WTC11 (cell line): Measurements from ENCODE around the gene SERGEF. TPM values are rescaled to one million over a fixed set of nuclear protein-coding genes. Genes with fewer than 3 reads are reported as not detected.

ENCODE experiments used
- ATAC-seq: fragments of 200-7000 bp; cut with Tn5 transposase; 2 replicates; pipeline ENCODE4 v1.10.0; 2021; ENCODE audit warnings: mild to moderate bottlenecking, moderate library complexity
- CTCF ChIA-PET: fragments of 300-600 bp; sonication (Branson Sonifier 250); formaldehyde crosslinking; loops from one replicate; lab custom pipeline; 2021; ENCODE audit warnings: antibody characterized with exemption; lab: Charles Lee
- POLR2A ChIA-PET: fragments of 350-600 bp; sonication (Branson Sonifier 250); formaldehyde crosslinking; loops from one replicate; lab custom pipeline; 2021; ENCODE audit warnings: antibody characterized with exemption; lab: Charles Lee
- DNase-seq: peaks from one replicate; pipeline ENCODE4 v3.0.0; 2021; ENCODE audit warnings: low spot score
- H3K27ac Mint-ChIP-seq: 2 replicates; pipeline ENCODE4 v1.8.0; 2021; ENCODE audit warnings: mixed read lengths
- H3K27me3 Mint-ChIP-seq: 2 replicates; pipeline ENCODE4 v1.8.0; 2021; ENCODE audit warnings: low read depth, mild to moderate bottlenecking, moderate library complexity, mixed read lengths
- H3K36me3 Mint-ChIP-seq: 2 replicates; pipeline ENCODE4 v1.8.0; 2021; ENCODE audit warnings: mixed read lengths
- H3K4me1 Mint-ChIP-seq: 2 replicates; pipeline ENCODE4 v1.8.0; 2022; ENCODE audit warnings: mixed read lengths
- H3K4me3 Mint-ChIP-seq: 2 replicates; pipeline ENCODE4 v1.8.0; 2021; ENCODE audit warnings: mild to moderate bottlenecking, moderate library complexity, mixed read lengths
- H3K9me3 Mint-ChIP-seq: 2 replicates; pipeline ENCODE4 v1.8.0; 2021; ENCODE audit warnings: mixed read lengths
- ELF4 ChIP-seq: sonication (generic); formaldehyde crosslinking; IDR thresholded peaks from 2 replicates; pipeline ENCODE4 v1.8.1; 2022; ENCODE audit warnings: low read depth, mild to moderate bottlenecking, moderate library complexity, missing genetic modification reagents
- EMX1 ChIP-seq: fragments of 250-450 bp; sonication (Bioruptor Pico); IDR thresholded peaks from 2 replicates; pipeline ENCODE4 v1.8.0; 2021; ENCODE audit warnings: mild to moderate bottlenecking
- FOXJ3 ChIP-seq: sonication (generic); formaldehyde crosslinking; IDR thresholded peaks from 2 replicates; pipeline ENCODE4 v1.9.0; 2021; ENCODE audit warnings: missing genetic modification reagents, mild to moderate bottlenecking, borderline replicate concordance
- FOXK1 ChIP-seq: sonication (generic); formaldehyde crosslinking; IDR thresholded peaks from 2 replicates; pipeline ENCODE4 v1.8.0; 2022; ENCODE audit warnings: mild to moderate bottlenecking, moderate library complexity, missing genetic modification reagents
- KAT7 ChIP-seq: sonication (generic); formaldehyde crosslinking; IDR thresholded peaks from 2 replicates; pipeline ENCODE4 v1.8.1; 2023; ENCODE audit warnings: missing genetic modification reagents, mild to moderate bottlenecking, borderline replicate concordance
- MXD4 ChIP-seq: fragments of 250-450 bp; sonication (Bioruptor Pico); IDR thresholded peaks from 2 replicates; pipeline ENCODE4 v1.8.0; 2021; ENCODE audit warnings: mild to moderate bottlenecking, moderate library complexity, borderline replicate concordance
- NFE2L1 ChIP-seq: sonication (generic); formaldehyde crosslinking; IDR thresholded peaks from 2 replicates; pipeline ENCODE4 v1.8.1; 2023; ENCODE audit warnings: missing genetic modification reagents
- NFYB ChIP-seq: sonication (generic); formaldehyde crosslinking; conservative IDR thresholded peaks from 2 replicates; pipeline ENCODE4 v1.8.0; 2022; ENCODE audit warnings: low read depth, missing genetic modification reagents
- NR3C1 ChIP-seq: sonication (generic); formaldehyde crosslinking; conservative IDR thresholded peaks from 2 replicates; pipeline ENCODE4 v1.8.1; 2023; ENCODE audit warnings: low read depth, mild to moderate bottlenecking, missing genetic modification reagents
- OVOL2 ChIP-seq: fragments of 250-450 bp; sonication (Bioruptor Pico); IDR thresholded peaks from 2 replicates; pipeline ENCODE4 v1.9.0; 2021; ENCODE audit warnings: mild to moderate bottlenecking, borderline replicate concordance
- RELA ChIP-seq: sonication (generic); formaldehyde crosslinking; IDR thresholded peaks from 2 replicates; pipeline ENCODE4 v1.8.1; 2022; ENCODE audit warnings: missing genetic modification reagents, mild to moderate bottlenecking, borderline replicate concordance
- SMAD3 ChIP-seq: sonication (generic); formaldehyde crosslinking; IDR thresholded peaks from 2 replicates; pipeline ENCODE4 v1.8.0; 2022; ENCODE audit warnings: missing genetic modification reagents, mild to moderate bottlenecking, borderline replicate concordance
- ZNF317 ChIP-seq: sonication (generic); formaldehyde crosslinking; IDR thresholded peaks from 2 replicates; pipeline ENCODE4 v1.8.1; 2023; ENCODE audit warnings: low read depth, mild to moderate bottlenecking, moderate library complexity, missing genetic modification reagents, borderline replicate concordance
- total RNA-seq: library from RNA; stranded (reverse); gene quantifications from 3 replicates; pipeline ENCODE4 v1.2.3, GENCODE V29; 2021
- TF ChIP-seq, protein P1 (sequence below): fragments of 250-450 bp; sonication (Bioruptor Pico); IDR thresholded peaks from 2 replicates; pipeline ENCODE4 v2.1.2; 2022; ENCODE audit warnings: mild to moderate bottlenecking, moderate library complexity
- TF ChIP-seq, protein P2 (sequence below): sonication (generic); formaldehyde crosslinking; IDR thresholded peaks from 2 replicates; pipeline ENCODE4 v1.8.1; 2023; ENCODE audit warnings: mild to moderate bottlenecking, missing genetic modification reagents
- TF ChIP-seq, protein P3 (sequence below): sonication (generic); formaldehyde crosslinking; IDR thresholded peaks from 2 replicates; pipeline ENCODE4 v1.8.1; 2022; ENCODE audit warnings: mild to moderate bottlenecking, moderate library complexity, missing genetic modification reagents
- TF ChIP-seq, protein P4 (sequence below): fragments of 250-450 bp; sonication (Bioruptor Pico); IDR thresholded peaks from 2 replicates; pipeline ENCODE4 v1.9.0; 2021; ENCODE audit warnings: mild to moderate bottlenecking
- TF ChIP-seq, protein P5 (sequence below): sonication (generic); formaldehyde crosslinking; IDR thresholded peaks from 2 replicates; pipeline ENCODE4 v1.8.1; 2023; ENCODE audit warnings: mild to moderate bottlenecking, missing genetic modification reagents, moderate library complexity
- TF ChIP-seq, protein P6 (sequence below): fragments of 250-450 bp; sonication (Bioruptor Pico); conservative IDR thresholded peaks from 2 replicates; pipeline ENCODE4 v1.9.0; 2021; ENCODE audit warnings: mild to moderate bottlenecking
- TF ChIP-seq, protein P7 (sequence below): sonication (generic); formaldehyde crosslinking; IDR thresholded peaks from 2 replicates; pipeline ENCODE4 v1.8.0; 2022; ENCODE audit warnings: mild to moderate bottlenecking, missing genetic modification reagents
- TF ChIP-seq, protein P8 (sequence below): sonication (generic); formaldehyde crosslinking; IDR thresholded peaks from 2 replicates; pipeline ENCODE4 v1.8.0; 2022; ENCODE audit warnings: mild to moderate bottlenecking, missing genetic modification reagents
- TF ChIP-seq, protein P9 (sequence below): sonication (generic); formaldehyde crosslinking; IDR thresholded peaks from 2 replicates; pipeline ENCODE4 v1.8.1; 2023; ENCODE audit warnings: mild to moderate bottlenecking, moderate library complexity, missing genetic modification reagents

Gene SERGEF
- total RNA-seq, 1 experiment from 2014 or later = 35.5 TPM

DNA sequence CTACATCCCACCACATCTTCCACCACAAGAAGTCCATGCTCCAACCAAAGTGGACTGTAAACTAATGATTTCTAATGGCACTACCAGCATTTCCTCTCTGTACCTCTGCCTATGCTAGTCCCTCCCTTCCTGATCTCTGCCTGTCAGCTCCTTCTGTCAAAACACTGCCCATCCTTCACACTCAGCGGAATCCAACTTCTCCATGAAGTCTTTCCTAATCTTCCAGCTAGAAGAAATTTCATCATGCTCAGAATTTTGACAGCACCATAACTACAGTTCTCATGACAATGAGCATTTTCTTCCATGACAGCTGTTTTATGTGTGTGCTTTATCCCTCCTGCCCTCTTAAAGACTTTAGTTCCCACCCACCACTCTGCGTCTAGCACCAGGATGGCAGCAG, 111.4 kb downstream of the SERGEF start (continued):
- TF ChIP-seq, protein P1, sequence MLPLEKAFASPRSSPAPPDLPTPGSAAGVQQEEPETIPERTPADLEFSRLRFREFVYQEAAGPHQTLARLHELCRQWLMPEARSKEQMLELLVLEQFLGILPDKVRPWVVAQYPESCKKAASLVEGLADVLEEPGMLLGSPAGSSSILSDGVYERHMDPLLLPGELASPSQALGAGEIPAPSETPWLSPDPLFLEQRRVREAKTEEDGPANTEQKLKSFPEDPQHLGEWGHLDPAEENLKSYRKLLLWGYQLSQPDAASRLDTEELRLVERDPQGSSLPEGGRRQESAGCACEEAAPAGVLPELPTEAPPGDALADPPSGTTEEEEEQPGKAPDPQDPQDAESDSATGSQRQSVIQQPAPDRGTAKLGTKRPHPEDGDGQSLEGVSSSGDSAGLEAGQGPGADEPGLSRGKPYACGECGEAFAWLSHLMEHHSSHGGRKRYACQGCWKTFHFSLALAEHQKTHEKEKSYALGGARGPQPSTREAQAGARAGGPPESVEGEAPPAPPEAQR (CRISPR knock-in tag) = no peak
- TF ChIP-seq OVOL2 (CRISPR knock-in tag) = no peak
- TF ChIP-seq, protein P2, sequence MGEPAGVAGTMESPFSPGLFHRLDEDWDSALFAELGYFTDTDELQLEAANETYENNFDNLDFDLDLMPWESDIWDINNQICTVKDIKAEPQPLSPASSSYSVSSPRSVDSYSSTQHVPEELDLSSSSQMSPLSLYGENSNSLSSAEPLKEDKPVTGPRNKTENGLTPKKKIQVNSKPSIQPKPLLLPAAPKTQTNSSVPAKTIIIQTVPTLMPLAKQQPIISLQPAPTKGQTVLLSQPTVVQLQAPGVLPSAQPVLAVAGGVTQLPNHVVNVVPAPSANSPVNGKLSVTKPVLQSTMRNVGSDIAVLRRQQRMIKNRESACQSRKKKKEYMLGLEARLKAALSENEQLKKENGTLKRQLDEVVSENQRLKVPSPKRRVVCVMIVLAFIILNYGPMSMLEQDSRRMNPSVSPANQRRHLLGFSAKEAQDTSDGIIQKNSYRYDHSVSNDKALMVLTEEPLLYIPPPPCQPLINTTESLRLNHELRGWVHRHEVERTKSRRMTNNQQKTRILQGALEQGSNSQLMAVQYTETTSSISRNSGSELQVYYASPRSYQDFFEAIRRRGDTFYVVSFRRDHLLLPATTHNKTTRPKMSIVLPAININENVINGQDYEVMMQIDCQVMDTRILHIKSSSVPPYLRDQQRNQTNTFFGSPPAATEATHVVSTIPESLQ (CRISPR knock-in tag) = no peak
- TF ChIP-seq NR3C1 (CRISPR knock-in tag) = no peak
- no peak for TF ChIP-seq RELA (CRISPR knock-in tag)
- TF ChIP-seq, protein P3, sequence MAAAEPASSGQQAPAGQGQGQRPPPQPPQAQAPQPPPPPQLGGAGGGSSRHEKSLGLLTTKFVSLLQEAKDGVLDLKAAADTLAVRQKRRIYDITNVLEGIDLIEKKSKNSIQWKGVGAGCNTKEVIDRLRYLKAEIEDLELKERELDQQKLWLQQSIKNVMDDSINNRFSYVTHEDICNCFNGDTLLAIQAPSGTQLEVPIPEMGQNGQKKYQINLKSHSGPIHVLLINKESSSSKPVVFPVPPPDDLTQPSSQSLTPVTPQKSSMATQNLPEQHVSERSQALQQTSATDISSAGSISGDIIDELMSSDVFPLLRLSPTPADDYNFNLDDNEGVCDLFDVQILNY (CRISPR knock-in tag) = no peak
- no peak for TF ChIP-seq EMX1 (CRISPR knock-in tag)
- TF ChIP-seq ZNF317 (CRISPR knock-in tag) = no peak
- TF ChIP-seq, protein P4, sequence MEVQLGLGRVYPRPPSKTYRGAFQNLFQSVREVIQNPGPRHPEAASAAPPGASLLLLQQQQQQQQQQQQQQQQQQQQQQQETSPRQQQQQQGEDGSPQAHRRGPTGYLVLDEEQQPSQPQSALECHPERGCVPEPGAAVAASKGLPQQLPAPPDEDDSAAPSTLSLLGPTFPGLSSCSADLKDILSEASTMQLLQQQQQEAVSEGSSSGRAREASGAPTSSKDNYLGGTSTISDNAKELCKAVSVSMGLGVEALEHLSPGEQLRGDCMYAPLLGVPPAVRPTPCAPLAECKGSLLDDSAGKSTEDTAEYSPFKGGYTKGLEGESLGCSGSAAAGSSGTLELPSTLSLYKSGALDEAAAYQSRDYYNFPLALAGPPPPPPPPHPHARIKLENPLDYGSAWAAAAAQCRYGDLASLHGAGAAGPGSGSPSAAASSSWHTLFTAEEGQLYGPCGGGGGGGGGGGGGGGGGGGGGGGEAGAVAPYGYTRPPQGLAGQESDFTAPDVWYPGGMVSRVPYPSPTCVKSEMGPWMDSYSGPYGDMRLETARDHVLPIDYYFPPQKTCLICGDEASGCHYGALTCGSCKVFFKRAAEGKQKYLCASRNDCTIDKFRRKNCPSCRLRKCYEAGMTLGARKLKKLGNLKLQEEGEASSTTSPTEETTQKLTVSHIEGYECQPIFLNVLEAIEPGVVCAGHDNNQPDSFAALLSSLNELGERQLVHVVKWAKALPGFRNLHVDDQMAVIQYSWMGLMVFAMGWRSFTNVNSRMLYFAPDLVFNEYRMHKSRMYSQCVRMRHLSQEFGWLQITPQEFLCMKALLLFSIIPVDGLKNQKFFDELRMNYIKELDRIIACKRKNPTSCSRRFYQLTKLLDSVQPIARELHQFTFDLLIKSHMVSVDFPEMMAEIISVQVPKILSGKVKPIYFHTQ (CRISPR knock-in tag) = no peak
- TF ChIP-seq MXD4 = no peak

DNA sequence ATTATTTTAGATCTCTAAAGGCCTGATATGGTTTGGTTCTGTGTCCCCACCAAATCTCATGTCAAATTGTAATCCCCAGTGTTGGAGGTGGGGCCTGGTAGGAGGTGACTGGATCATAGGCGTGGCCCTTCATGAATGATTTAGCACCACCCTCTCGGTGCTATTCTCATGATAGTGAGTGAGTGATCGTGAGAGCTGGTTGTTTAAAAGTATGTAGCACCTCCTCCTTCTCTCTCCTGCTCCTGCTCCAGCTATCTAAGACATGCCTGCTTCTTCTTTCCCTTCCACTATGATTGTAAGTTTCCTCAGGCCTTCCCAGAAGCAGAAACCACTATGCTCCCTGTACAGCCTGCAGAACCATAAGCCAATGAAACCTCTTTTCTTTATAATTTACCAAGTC, 114.1 kb downstream of the SERGEF start:
- Mint-ChIP-seq H3K27ac (no peak overlapping the region), H3K9me3 (no peaks in the 10 kb centered on the region), H3K27me3 (no peaks in the 10 kb centered on the region), H3K4me1 (peaks cover 9% of the 10 kb centered on the region), H3K36me3 (no peaks in the 10 kb centered on the region), H3K4me3 (no peak overlapping the region)
- POLR2A ChIA-PET = no interaction called here
- TF ChIP-seq SMAD3 (CRISPR knock-in tag) = no peak
- no peak for TF ChIP-seq FOXJ3 (CRISPR knock-in tag)
- TF ChIP-seq, protein P5, sequence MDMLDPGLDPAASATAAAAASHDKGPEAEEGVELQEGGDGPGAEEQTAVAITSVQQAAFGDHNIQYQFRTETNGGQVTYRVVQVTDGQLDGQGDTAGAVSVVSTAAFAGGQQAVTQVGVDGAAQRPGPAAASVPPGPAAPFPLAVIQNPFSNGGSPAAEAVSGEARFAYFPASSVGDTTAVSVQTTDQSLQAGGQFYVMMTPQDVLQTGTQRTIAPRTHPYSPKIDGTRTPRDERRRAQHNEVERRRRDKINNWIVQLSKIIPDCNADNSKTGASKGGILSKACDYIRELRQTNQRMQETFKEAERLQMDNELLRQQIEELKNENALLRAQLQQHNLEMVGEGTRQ (CRISPR knock-in tag) = no peak
- TF ChIP-seq, protein P6, sequence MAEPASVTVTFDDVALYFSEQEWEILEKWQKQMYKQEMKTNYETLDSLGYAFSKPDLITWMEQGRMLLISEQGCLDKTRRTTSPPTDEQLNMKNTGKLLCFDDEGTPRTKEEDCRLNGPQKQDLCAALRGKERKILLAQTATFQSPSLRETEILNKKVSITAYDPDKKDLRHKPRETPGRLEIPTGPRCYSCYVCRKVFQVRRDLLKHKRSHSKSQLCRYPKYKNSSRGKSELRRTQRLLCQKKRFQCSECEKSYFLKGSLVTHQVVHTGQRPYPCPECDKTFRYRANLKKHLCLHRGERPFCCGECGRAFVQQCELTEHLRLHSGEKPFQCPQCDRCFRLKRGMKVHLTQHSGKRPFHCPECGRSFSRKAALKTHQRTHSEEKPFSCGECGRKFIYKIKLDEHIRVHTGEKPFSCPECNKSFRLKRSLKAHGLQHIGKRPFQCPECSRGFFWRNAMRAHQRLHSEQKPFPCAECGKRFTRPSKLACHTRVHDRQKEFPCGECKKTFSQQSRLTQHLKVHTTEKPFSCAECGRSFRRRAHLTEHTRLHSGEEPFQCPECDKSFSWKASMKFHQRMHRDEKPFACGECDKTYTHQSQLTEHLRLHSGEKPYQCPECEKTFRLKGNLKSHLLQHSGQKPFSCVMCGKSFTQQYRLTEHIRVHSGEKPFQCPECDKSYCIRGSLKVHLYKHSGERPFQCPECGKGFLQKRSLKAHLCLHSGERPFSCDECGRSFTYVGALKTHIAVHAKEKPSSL (CRISPR knock-in tag) = no peak
- no peak for TF ChIP-seq FOXK1 (CRISPR knock-in tag)
- no peak for TF ChIP-seq ELF4 (CRISPR knock-in tag)
- TF ChIP-seq, protein P7, sequence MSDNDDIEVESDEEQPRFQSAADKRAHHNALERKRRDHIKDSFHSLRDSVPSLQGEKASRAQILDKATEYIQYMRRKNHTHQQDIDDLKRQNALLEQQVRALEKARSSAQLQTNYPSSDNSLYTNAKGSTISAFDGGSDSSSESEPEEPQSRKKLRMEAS (CRISPR knock-in tag) = no peak
- no peak for TF ChIP-seq NFYB (CRISPR knock-in tag)
- no peak for TF ChIP-seq NFE2L1 (CRISPR knock-in tag)
- TF ChIP-seq, protein P8, sequence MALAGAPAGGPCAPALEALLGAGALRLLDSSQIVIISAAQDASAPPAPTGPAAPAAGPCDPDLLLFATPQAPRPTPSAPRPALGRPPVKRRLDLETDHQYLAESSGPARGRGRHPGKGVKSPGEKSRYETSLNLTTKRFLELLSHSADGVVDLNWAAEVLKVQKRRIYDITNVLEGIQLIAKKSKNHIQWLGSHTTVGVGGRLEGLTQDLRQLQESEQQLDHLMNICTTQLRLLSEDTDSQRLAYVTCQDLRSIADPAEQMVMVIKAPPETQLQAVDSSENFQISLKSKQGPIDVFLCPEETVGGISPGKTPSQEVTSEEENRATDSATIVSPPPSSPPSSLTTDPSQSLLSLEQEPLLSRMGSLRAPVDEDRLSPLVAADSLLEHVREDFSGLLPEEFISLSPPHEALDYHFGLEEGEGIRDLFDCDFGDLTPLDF (CRISPR knock-in tag) = no peak
- no peak for TF ChIP-seq KAT7 (CRISPR knock-in tag)
- TF ChIP-seq, protein P9, sequence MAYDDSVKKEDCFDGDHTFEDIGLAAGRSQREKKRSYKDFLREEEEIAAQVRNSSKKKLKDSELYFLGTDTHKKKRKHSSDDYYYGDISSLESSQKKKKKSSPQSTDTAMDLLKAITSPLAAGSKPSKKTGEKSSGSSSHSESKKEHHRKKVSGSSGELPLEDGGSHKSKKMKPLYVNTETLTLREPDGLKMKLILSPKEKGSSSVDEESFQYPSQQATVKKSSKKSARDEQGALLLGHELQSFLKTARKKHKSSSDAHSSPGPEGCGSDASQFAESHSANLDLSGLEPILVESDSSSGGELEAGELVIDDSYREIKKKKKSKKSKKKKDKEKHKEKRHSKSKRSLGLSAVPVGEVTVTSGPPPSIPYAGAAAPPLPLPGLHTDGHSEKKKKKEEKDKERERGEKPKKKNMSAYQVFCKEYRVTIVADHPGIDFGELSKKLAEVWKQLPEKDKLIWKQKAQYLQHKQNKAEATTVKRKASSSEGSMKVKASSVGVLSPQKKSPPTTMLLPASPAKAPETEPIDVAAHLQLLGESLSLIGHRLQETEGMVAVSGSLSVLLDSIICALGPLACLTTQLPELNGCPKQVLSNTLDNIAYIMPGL = no peak
- ATAC-seq (peak; percentile 99), DNase-seq (peak; percentile 23)
- CTCF ChIA-PET = interaction anchor here (0.8 to 2.4 kb wide), 8 partner anchors 8 to 168 kb away, joined by 3 to 13 read pairs (median 4); no protein-coding TSS in a partner anchor
